Caco-2 (cell line): ENCODE results near the gene PCNX1. TPM values are rescaled to one million over a fixed set of nuclear protein-coding genes. Genes with fewer than 3 reads are reported as not detected.

Source experiments
- BruUV-seq: library from RNA; stranded (reverse); fragments of 400-500 nt; replicated peaks from 2 replicates; lab custom pipeline; 2021; lab: Mats Ljungman, UMichigan
- CTCF ChIA-PET: fragments of 300-600 bp; sonication (Branson Sonifier 250); formaldehyde crosslinking; loops from one replicate; lab custom pipeline; 2022; ENCODE audit warnings: antibody characterized with exemption; lab: Charles Lee
- POLR2A ChIA-PET: fragments of 300-600 bp; sonication (Branson Sonifier 250); formaldehyde crosslinking; loops from one replicate; lab custom pipeline; 2022; ENCODE audit warnings: antibody characterized with exemption; lab: Charles Lee
- DNase-seq, 2 experiments: peaks; one replicate each; pipeline versions ENCODE4 v3.0.0 to v3.0.0-alpha.2; 2020 to 2022
- H3K27me3 ChIP-seq: replicated peaks from 2 replicates; pipeline ENCODE4 v1.6.0; 2011; ENCODE audit warnings: low read length; ENCODE audit not compliant: control insufficient read depth, insufficient read depth
- H3K36me3 ChIP-seq: 2 replicates; pipeline ENCODE4 v1.5.1; 2011; ENCODE audit warnings: low read length; ENCODE audit not compliant: control insufficient read depth, insufficient read depth
- H3K4me1 ChIP-seq: fragments of 250-450 bp; sonication (Bioruptor Pico); 2 replicates; pipeline ENCODE4 v1.5.1; 2020; ENCODE audit warnings: mild to moderate bottlenecking
- H3K4me3 ChIP-seq: 2 replicates; pipeline ENCODE4 v1.5.1; 2011; ENCODE audit warnings: low read depth, mild to moderate bottlenecking, control low read depth, low read length
- H3K9me3 ChIP-seq: fragments of 250-450 bp; sonication (Bioruptor Pico); 2 replicates; pipeline ENCODE4 v1.5.1; 2020; ENCODE audit warnings: mild to moderate bottlenecking, moderate library complexity
- H3K27ac Mint-ChIP-seq: one replicate; pipeline ENCODE4 v1.8.0; 2022; ENCODE audit warnings: mixed read lengths; ENCODE audit not compliant: unreplicated experiment
- H3K27me3 Mint-ChIP-seq: one replicate; pipeline ENCODE4 v1.8.0; 2022; ENCODE audit warnings: mixed read lengths; ENCODE audit not compliant: insufficient read depth, unreplicated experiment
- H3K36me3 Mint-ChIP-seq: one replicate; pipeline ENCODE4 v1.8.0; 2022; ENCODE audit warnings: mild to moderate bottlenecking, mixed read lengths; ENCODE audit not compliant: insufficient read depth, unreplicated experiment
- H3K4me1 Mint-ChIP-seq: one replicate; pipeline ENCODE4 v1.8.0; 2022; ENCODE audit warnings: low read depth, mixed read lengths; ENCODE audit not compliant: unreplicated experiment
- H3K4me3 Mint-ChIP-seq: one replicate; pipeline ENCODE4 v1.8.0; 2022; ENCODE audit warnings: mild to moderate bottlenecking, moderate library complexity, mixed read lengths; ENCODE audit not compliant: unreplicated experiment
- H3K9me3 Mint-ChIP-seq: one replicate; pipeline ENCODE4 v1.8.0; 2022; ENCODE audit warnings: mixed read lengths; ENCODE audit not compliant: unreplicated experiment
- CTCF ChIP-seq, 2 experiments: fragments of 200-600 bp in 1 of 2; IDR thresholded peaks; 1 replicate in 1 of 2; 2 replicates in 1 of 2; pipeline versions ENCODE4 v1.5.1 to v1.8.0; 2011 to 2022; ENCODE audit warnings: antibody characterized with exemption in 1 of 2, control low read depth in 1 of 2, inconsistent platforms in 1 of 2, low read depth in 1 of 2, low read length in 1 of 2, mild to moderate bottlenecking in 1 of 2, moderate library complexity in 1 of 2; ENCODE audit not compliant: insufficient read depth in 1 of 2, severe bottlenecking in 1 of 2, unreplicated experiment in 1 of 2
- intact Hi-C: fragments of 100-400 bp; cut with micrococcal nuclease; formaldehyde crosslinking; loops from one replicate; pipeline ENCODE4 v1.10.0; 2022; ENCODE audit not compliant: unreplicated experiment
- total RNA-seq: library from RNA; stranded (reverse); gene quantifications from 2 replicates; pipeline ENCODE4 v1.2.3, GENCODE V29; 2022

Gene PCNX1
- total RNA-seq, 1 experiment from 2014 or later, result 29.0 TPM

DNA sequence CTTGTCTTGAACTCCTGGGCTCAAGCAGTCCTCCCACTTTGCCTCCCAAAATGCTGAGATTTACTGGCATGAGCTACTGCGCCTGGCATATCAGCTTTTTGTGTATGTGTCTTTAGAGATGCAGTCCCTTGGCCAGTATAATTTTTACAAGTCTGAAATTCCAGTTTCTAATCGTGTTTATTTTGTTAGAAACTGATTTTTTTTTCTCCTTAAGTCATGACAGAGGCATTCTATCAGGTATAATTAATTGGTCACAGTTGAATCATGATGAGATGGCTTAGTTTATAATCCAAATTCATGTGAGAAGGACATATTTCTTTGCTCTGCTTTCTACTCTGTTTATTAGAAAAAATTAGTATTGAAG lies 98.9 kb downstream of the PCNX1 start:
- CTCF ChIA-PET, result no interaction called here
- intact Hi-C loops, result no loop called here
- Histone ChIP-seq H3K9me3 (no peaks in the 10 kb centered on the region), H3K27me3 (no peaks in the 10 kb centered on the region), H3K4me3 (no peak overlapping the region), H3K36me3 (no peaks in the 10 kb centered on the region), H3K4me1 (no peaks in the 10 kb centered on the region)
- DNase-seq, result no peak
- peaks cover 6% of the 10 kb centered on the region for H3K36me3 Mint-ChIP-seq
- no peak overlapping the region for H3K4me3 Mint-ChIP-seq
- no peak for TF ChIP-seq CTCF (IDR thresholded peaks at IDR 0.05; ENCODE audit: insufficient read depth in 1 of 2, low read depth in 1 of 2, low read length in 1 of 2, severe bottlenecking in 1 of 2, unreplicated experiment in 1 of 2)
- H3K9me3 Mint-ChIP-seq, result no peaks in the 10 kb centered on the region
- POLR2A ChIA-PET, result no interaction called here
- no peaks in the 10 kb centered on the region for H3K27me3 Mint-ChIP-seq
- no TSS peak for BruUV-seq
- H3K4me1 Mint-ChIP-seq, result peaks cover 7% of the 10 kb centered on the region
- no peak overlapping the region for H3K27ac Mint-ChIP-seq

- TF ChIP-seq CTCF (IDR thresholded peaks at IDR 0.05; ENCODE audit: insufficient read depth in 1 of 2, low read depth in 1 of 2, low read length in 1 of 2, severe bottlenecking in 1 of 2, unreplicated experiment in 1 of 2), result no peak
- no peak overlapping the region for H3K4me3 ChIP-seq
- CTCF ChIA-PET, result no interaction called here
Observed at GRCh38 chr14:71011479-71011878, 104.2 kb downstream of the PCNX1 start.

DNA sequence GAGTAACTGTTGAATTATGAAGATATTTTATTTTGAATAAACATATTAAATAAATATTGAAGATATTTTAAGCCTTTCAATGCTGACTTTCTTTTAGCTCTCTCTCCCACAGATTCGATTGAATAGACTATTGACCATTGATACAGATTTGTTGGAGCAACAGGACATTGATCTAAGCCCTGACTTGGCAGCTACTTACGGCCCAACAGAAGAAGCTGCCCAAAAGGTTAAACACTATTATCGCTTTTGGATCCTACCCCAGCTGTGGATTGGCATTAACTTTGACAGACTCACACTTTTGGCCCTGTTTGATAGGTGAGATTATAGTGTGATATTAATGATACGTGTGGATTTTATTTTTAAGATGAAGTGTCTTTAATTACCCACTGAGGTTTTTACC lies 105.6 kb downstream of the PCNX1 start:
- TF ChIP-seq CTCF (IDR thresholded peaks at IDR 0.05; ENCODE audit: insufficient read depth in 1 of 2, low read depth in 1 of 2, low read length in 1 of 2, severe bottlenecking in 1 of 2, unreplicated experiment in 1 of 2), result no peak
- POLR2A ChIA-PET, result no interaction called here
- Histone ChIP-seq H3K36me3 (no peaks in the 10 kb centered on the region; the same call in 1 of the 2 replicates), H3K4me3 (no peak overlapping the region), H3K9me3 (no peaks in the 10 kb centered on the region), H3K4me1 (no peaks in the 10 kb centered on the region), H3K27me3 (no peaks in the 10 kb centered on the region)
- no peak overlapping the region for H3K27ac Mint-ChIP-seq
- CTCF ChIA-PET, result interaction anchor here (0.7 kb wide), 1 partner anchor 207 kb away, joined by 4 read pairs; no protein-coding TSS in a partner anchor
- no peak for DNase-seq
- no TSS peak for BruUV-seq
- intact Hi-C loops, result no loop called here
- H3K36me3 Mint-ChIP-seq, result peaks cover 33% of the 10 kb centered on the region
- no peak overlapping the region for H3K4me3 Mint-ChIP-seq
- H3K9me3 Mint-ChIP-seq, result no peaks in the 10 kb centered on the region
- peaks cover 5% of the 10 kb centered on the region for H3K4me1 Mint-ChIP-seq
- no peaks in the 10 kb centered on the region for H3K27me3 Mint-ChIP-seq

More at GRCh38 chr14:71011479-71011878, 104.2 kb downstream of the PCNX1 start:
- POLR2A ChIA-PET, result no interaction called here
- H3K36me3 ChIP-seq, result no peaks in the 10 kb centered on the region; the same call in 1 of the 2 replicates
- intact Hi-C loops, result no loop called here
- Mint-ChIP-seq H3K36me3 (peaks cover 27% of the 10 kb centered on the region), H3K27me3 (no peaks in the 10 kb centered on the region), H3K9me3 (no peaks in the 10 kb centered on the region), H3K4me3 (no peak overlapping the region), H3K4me1 (peaks cover 5% of the 10 kb centered on the region), H3K27ac (no peak overlapping the region)
- no peak for DNase-seq
- H3K4me1 ChIP-seq, result no peaks in the 10 kb centered on the region
- no TSS peak for BruUV-seq
- H3K27me3 ChIP-seq, result no peaks in the 10 kb centered on the region
- H3K9me3 ChIP-seq, result no peaks in the 10 kb centered on the region
